ENCODE results near the gene STK32C.

STK32C gene

GRCh38 chr10:132307823-132308586 is at the start of gene STK32C:
STK32C (minus strand) TSS chr10:132307950; CDS start chr10:132307833, 117 bp downstream.
- peak; percentile 100 for DNase-seq (ENCODE audit: low spot score)

GRCh38 chr10:132356621-132357195 is 49.0 kb upstream of the STK32C start:
- DNase-seq (ENCODE audit: low spot score) = no peak

- DNase-seq (ENCODE audit: low spot score) = no peak
Measured at GRCh38 chr10:132355754-132356153, 48.0 kb upstream of the STK32C start.

GRCh38 chr10:132355297-132355696 is 47.5 kb upstream of the STK32C start:
- DNase-seq (ENCODE audit: low spot score) = no peak

GRCh38 chr10:132354356-132355094 is 46.8 kb upstream of the STK32C start:
- DNase-seq (ENCODE audit: low spot score) = no peak

GRCh38 chr10:132353456-132354355 is 46.0 kb upstream of the STK32C start:
- DNase-seq (ENCODE audit: low spot score) = no peak

- peak; percentile 90 for DNase-seq (ENCODE audit: low spot score)
Measured at GRCh38 chr10:132352462-132353308, 44.9 kb upstream of the STK32C start.

- no peak for DNase-seq (ENCODE audit: low spot score)
Measured at GRCh38 chr10:132351611-132352010, 43.9 kb upstream of the STK32C start.

- DNase-seq (ENCODE audit: low spot score) = no peak
Measured at GRCh38 chr10:132350946-132351345, 43.2 kb upstream of the STK32C start.

GRCh38 chr10:132350391-132350790 is 42.6 kb upstream of the STK32C start:
- DNase-seq (ENCODE audit: low spot score) = no peak

- DNase-seq (ENCODE audit: low spot score) = no peak
Measured at GRCh38 chr10:132349766-132350165, 42.0 kb upstream of the STK32C start.

- DNase-seq (ENCODE audit: low spot score) = no peak
Measured at GRCh38 chr10:132347931-132348267, 40.1 kb upstream of the STK32C start.

GRCh38 chr10:132347211-132347930 is 39.6 kb upstream of the STK32C start:
- DNase-seq (ENCODE audit: low spot score) = no peak

- DNase-seq (ENCODE audit: low spot score) = no peak
Measured at GRCh38 chr10:132346806-132347205, 39.1 kb upstream of the STK32C start.

GRCh38 chr10:132345345-132345744 is 37.6 kb upstream of the STK32C start:
- no peak for DNase-seq (ENCODE audit: low spot score)

- DNase-seq (ENCODE audit: low spot score) = no peak
Measured at GRCh38 chr10:132344386-132344785, 36.6 kb upstream of the STK32C start.

- no peak for DNase-seq (ENCODE audit: low spot score)
Measured at GRCh38 chr10:132342553-132342952, 34.8 kb upstream of the STK32C start.

GRCh38 chr10:132341781-132342180 is 34.0 kb upstream of the STK32C start:
- DNase-seq (ENCODE audit: low spot score) = no peak

GRCh38 chr10:132341017-132341416 is 33.3 kb upstream of the STK32C start:
- no peak for DNase-seq (ENCODE audit: low spot score)

GRCh38 chr10:132339276-132339675 is 31.5 kb upstream of the STK32C start:
- no peak for DNase-seq (ENCODE audit: low spot score)

- DNase-seq (ENCODE audit: low spot score) = no peak
Measured at GRCh38 chr10:132338876-132339275, 31.1 kb upstream of the STK32C start.
